Choroid plexus epithelial cell (primary cell): ENCODE measurements around the gene MBOAT2.
"Not testable (repeated sequence)": the region's sequence is repeated elsewhere in the genome, so short reads cannot be mapped to it uniquely, and the experiment has no call there.

Experiments used
- DNase-seq: peaks from one replicate; pipeline ENCODE4 v3.0.0-alpha.2; 2010; ENCODE audit warnings: low read depth
- H3K4me3 ChIP-seq: 2 replicates; pipeline ENCODE4 v1.5.1; 2011; ENCODE audit warnings: low read depth, mild to moderate bottlenecking, control low read depth, low read length, moderate library complexity
- TF ChIP-seq, protein P1 (sequence below): conservative IDR thresholded peaks from 2 replicates; pipeline ENCODE4 v1.5.1; 2011; ENCODE audit warnings: low read depth, mild to moderate bottlenecking, control low read depth, inconsistent platforms, low read length, moderate library complexity

MBOAT2 gene, protein sequence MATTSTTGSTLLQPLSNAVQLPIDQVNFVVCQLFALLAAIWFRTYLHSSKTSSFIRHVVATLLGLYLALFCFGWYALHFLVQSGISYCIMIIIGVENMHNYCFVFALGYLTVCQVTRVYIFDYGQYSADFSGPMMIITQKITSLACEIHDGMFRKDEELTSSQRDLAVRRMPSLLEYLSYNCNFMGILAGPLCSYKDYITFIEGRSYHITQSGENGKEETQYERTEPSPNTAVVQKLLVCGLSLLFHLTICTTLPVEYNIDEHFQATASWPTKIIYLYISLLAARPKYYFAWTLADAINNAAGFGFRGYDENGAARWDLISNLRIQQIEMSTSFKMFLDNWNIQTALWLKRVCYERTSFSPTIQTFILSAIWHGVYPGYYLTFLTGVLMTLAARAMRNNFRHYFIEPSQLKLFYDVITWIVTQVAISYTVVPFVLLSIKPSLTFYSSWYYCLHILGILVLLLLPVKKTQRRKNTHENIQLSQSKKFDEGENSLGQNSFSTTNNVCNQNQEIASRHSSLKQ

DNA sequence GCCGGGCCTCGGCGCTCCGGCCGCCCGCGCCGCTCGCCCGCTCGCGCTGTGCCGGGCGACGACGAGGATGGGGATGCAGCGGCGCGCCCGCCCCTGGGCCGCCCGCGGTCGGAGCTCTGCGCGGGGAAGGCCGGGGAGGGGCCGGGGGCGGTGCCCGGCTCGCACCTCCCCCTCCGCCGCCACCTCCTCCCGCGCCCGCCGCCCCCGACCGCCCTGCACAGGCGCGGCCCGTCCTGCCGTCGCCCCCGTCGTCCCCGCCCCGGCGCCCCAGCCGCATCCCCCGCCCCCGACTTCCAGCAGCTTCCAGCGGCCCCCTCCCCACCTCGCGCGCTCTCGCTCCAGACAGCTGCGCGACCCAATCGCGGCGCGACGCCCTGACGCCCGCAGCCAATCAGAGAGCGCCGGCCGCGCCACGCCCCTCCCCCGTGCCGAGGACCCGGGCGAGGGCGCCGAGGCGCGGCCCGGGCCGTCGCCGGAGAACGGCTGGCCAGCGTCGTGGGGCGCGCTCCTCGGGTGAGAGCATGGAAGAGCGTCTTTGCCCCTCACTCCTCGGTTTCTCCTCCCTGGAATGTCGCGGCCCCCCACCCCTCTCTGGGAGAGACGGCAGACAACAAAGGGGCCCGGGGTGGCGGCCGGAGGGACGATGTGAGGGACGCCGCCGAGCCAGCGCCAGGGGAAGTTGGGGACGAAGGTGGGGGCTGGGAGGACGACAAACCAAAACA is at the start of gene MBOAT2:
Gene MBOAT2 (minus strand): TSS at position 69 of the 722 bp plus-strand sequence. CDS start 70 bp downstream, outside the sequence.
- H3K4me3 ChIP-seq = peak within 1 kb of the TSS; percentile 74
- TF ChIP-seq, protein P1, sequence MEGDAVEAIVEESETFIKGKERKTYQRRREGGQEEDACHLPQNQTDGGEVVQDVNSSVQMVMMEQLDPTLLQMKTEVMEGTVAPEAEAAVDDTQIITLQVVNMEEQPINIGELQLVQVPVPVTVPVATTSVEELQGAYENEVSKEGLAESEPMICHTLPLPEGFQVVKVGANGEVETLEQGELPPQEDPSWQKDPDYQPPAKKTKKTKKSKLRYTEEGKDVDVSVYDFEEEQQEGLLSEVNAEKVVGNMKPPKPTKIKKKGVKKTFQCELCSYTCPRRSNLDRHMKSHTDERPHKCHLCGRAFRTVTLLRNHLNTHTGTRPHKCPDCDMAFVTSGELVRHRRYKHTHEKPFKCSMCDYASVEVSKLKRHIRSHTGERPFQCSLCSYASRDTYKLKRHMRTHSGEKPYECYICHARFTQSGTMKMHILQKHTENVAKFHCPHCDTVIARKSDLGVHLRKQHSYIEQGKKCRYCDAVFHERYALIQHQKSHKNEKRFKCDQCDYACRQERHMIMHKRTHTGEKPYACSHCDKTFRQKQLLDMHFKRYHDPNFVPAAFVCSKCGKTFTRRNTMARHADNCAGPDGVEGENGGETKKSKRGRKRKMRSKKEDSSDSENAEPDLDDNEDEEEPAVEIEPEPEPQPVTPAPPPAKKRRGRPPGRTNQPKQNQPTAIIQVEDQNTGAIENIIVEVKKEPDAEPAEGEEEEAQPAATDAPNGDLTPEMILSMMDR = no peak
- peak; percentile 94 for DNase-seq

DNA sequence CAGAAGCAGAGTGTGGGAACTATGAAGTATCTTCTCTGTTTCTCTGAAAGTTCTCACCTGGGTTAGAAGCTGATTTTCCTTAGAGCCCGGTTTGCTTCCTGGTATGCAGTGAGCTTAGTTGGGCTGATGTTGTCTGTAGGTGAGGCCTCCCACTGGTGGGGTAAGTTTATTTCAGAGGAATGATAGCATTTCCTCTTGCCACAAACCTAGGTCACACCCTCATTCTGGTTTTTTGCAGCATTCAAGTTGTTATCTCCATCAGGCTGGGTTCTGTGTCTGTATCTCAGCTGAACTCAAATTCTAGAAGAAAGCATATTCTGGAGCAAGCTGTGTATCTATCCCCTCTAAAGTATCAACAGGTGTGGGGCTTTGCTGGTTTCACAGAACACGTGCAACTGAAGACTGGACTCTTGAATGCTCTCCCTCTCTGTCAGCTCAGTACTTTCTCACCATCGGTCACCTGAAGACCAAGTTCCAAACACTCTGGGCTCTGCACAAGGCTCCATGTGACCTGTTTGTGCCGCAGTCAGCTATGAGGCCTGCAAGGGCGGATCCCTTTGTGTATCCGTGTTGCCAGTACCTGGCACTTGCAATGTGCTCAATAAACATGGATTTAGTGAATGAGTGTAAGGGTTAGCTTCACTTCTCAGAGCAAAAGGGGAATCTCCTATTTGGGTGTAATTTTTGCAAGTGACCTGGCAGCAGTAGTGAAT is 49.5 kb upstream of the MBOAT2 start:
- TF ChIP-seq, protein P1 = no peak
- H3K4me3 ChIP-seq = no peak overlapping the region
- DNase-seq = no peak

DNA sequence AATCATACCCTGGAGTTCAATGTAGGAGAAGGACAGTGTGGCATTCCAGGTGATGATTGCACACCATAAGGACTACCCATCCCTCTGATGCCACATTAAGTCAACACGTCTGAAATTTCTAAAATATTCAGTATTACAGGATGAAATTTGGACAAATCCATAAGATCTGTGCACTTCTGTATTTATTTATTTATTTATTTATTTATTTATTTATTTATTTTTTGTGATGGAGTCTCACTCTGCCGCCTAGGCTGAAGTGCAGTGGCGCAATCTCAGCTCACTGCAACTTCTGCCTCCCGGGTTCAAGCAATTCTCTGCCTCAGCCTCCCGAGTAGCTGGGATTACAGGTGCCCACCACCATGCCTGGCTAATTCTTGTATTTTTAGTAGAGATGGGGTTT is 48.0 kb upstream of the MBOAT2 start:
- not testable (repeated sequence) for H3K4me3 ChIP-seq, DNase-seq

DNA sequence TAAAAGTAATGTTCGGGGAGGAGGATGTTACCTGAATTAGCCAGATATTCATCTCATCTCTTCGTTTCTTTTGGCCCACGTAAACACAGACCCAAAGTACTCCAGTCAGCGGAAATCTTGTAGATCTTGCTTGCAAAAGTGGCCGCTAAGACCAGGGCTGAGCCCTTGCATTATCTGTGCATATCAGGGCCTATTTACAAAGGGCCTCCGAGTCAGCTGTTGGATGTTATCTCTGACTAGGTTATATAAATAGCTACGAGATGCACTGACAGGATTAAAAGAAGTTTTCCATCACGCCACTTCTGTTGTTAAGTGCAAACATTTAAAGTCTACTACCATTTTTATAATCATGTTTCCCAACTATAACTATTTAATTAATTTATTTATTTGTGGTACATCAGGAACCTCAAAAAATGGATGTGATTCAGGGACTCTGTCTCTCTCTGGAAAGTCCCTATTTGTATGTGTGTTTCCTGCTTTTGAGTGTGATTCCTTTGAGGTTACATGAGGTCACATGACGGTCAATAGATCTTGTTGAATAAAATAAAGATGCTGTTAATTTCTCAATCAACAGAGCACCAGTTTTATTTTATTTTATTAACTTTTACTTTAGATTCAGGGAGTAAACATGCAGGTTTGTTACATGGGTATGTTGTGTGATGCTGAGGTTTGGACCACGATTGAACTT is 46.8 kb upstream of the MBOAT2 start:
- TF ChIP-seq, protein P1 = no peak
- no peak for DNase-seq
- H3K4me3 ChIP-seq = no peak overlapping the region

DNA sequence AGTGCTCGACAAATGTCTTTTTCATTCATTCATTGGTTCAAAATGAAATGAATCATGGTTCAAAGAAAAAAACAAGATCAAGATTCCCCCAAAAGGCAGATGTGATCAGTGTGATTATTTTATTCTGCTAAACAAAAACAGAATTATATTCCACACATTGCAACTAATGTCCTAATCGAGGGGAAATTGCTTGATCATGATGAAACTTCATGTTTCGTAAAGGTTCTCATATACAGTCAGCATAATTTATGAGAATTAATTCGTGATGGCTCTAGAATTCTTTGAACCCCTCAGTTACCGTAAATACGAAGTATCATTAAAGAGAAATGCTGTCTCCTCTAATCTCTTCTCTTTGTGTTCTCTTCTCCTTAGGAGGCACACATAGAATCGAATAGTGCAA is 42.1 kb upstream of the MBOAT2 start:
- DNase-seq = no peak
- TF ChIP-seq, protein P1 = no peak
- no peak overlapping the region for H3K4me3 ChIP-seq

DNA sequence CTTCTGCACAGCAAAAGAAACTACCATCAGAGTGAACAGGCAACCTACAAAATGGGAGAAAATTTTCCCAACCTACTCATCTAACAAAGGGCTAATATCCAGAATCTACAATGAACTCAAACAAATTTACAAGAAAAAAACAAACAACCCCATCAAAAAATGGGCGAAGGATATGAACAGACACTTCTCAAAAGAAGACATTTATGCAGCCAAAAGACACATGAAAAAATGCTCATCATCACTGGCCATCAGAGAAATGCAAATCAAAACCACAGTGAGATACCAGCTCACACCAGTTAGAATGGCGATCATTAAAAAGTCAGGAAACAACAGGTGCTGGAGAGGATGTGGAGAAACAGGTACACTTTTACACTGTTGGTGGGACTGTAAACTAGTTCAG is 40.0 kb upstream of the MBOAT2 start:
- H3K4me3 ChIP-seq, DNase-seq: not testable (repeated sequence)

DNA sequence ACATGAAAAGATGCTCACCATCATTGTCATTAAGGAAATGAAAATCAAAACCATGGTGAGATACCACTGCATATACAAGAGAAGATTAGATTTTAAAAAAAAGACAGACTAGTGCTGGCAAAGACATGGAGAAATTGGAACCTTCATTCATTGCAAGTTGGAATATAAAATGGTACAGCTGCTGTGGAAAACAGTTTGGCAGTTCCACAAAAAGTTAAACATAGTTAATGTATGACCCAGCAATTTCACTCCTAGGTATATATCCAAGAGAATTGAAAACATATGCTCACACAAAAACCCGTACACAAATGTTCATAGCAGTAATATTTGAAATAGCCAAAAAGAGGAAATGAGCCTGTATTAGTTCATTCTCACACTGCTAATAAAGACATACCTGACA is 33.7 kb upstream of the MBOAT2 start:
- TF ChIP-seq, protein P1 = no peak
- DNase-seq = no peak

More for the DNA sequence above, 33.7 kb upstream of the MBOAT2 start:
- no peak overlapping the region for H3K4me3 ChIP-seq
